ENCODE data around the gene OTOA. TPM values are rescaled to one million over a fixed set of nuclear protein-coding genes. Genes with fewer than 3 reads are reported as not detected.

Gene OTOA
- total RNA-seq, 1 donor from 2014 or later: not detected

- intact Hi-C loops (cut with DNase I): no loop called here
- Histone ChIP-seq H3K4me1 (no peaks in the 10 kb centered on the region), H3K4me3 (no peak overlapping the region), H3K27ac (no peak overlapping the region), H3K36me3 (peaks cover 9 to 26% of the 10 kb centered on the region in 2 donors), H3K27me3 (no peaks in the 10 kb centered on the region), H3K9me3 (no peaks in the 10 kb centered on the region)
- DNase-seq (ENCODE audit: low spot score in 2 of 2): no peak
- no peak for TF ChIP-seq CTCF (IDR thresholded peaks at IDR 0.05)
Measured at GRCh38 chr16:21620592-21620991, 43.2 kb upstream of the OTOA start.

- no peak overlapping the region for H3K4me3 ChIP-seq
- DNase-seq (ENCODE audit: low spot score in 2 of 2): no peak
- no peak for TF ChIP-seq CTCF (IDR thresholded peaks at IDR 0.05)
- peaks cover 13 to 31% of the 10 kb centered on the region in 2 donors for H3K36me3 ChIP-seq
- no peaks in the 10 kb centered on the region for H3K27me3 ChIP-seq
- no peaks in the 10 kb centered on the region for H3K9me3 ChIP-seq
- H3K4me1 ChIP-seq: no peaks in the 10 kb centered on the region
- intact Hi-C loops (cut with DNase I): no loop called here
- H3K27ac ChIP-seq: no peak overlapping the region
Measured at GRCh38 chr16:21622545-21622944, 41.2 kb upstream of the OTOA start.

GRCh38 chr16:21625026-21625425 lies 38.7 kb upstream of the OTOA start:
- Histone ChIP-seq H3K27me3 (no peaks in the 10 kb centered on the region), H3K36me3 (peaks cover 10 to 37% of the 10 kb centered on the region in 2 donors), H3K9me3 (no peaks in the 10 kb centered on the region), H3K4me1 (no peaks in the 10 kb centered on the region), H3K4me3 (no peak overlapping the region), H3K27ac (no peak overlapping the region)
- intact Hi-C loops (cut with DNase I): no loop called here
- TF ChIP-seq CTCF (IDR thresholded peaks at IDR 0.05): no peak
- DNase-seq (ENCODE audit: low spot score in 2 of 2): no peak

GRCh38 chr16:21626659-21627277 lies 37.0 kb upstream of the OTOA start:
- Histone ChIP-seq H3K27me3 (no peaks in the 10 kb centered on the region), H3K27ac (no peak overlapping the region), H3K4me1 (no peaks in the 10 kb centered on the region), H3K36me3 (peaks cover 14 to 41% of the 10 kb centered on the region in 2 donors), H3K4me3 (no peak overlapping the region), H3K9me3 (no peaks in the 10 kb centered on the region)
- no peak for TF ChIP-seq CTCF (IDR thresholded peaks at IDR 0.05)
- DNase-seq (ENCODE audit: low spot score in 2 of 2): no peak
- intact Hi-C loops (cut with DNase I): no loop called here

GRCh38 chr16:21628121-21628726 lies 35.5 kb upstream of the OTOA start:
- intact Hi-C loops (cut with DNase I): no loop called here
- Histone ChIP-seq H3K27me3 (no peaks in the 10 kb centered on the region), H3K4me3 (no peak overlapping the region), H3K36me3 (peaks cover 14 to 39% of the 10 kb centered on the region in 2 donors), H3K9me3 (no peaks in the 10 kb centered on the region), H3K4me1 (no peaks in the 10 kb centered on the region), H3K27ac (no peak overlapping the region)
- TF ChIP-seq CTCF (IDR thresholded peaks at IDR 0.05): no peak
- DNase-seq (ENCODE audit: low spot score in 2 of 2): no peak
